HG03571 (cell line): ENCODE measurements around the gene UBE4B.

Experiments
- ATAC-seq: cut with Tn5 transposase; IDR thresholded peaks from one replicate; pipeline ENCODE4 v1.9.1; 2021; ENCODE audit not compliant: unreplicated experiment

Gene UBE4B

DNA sequence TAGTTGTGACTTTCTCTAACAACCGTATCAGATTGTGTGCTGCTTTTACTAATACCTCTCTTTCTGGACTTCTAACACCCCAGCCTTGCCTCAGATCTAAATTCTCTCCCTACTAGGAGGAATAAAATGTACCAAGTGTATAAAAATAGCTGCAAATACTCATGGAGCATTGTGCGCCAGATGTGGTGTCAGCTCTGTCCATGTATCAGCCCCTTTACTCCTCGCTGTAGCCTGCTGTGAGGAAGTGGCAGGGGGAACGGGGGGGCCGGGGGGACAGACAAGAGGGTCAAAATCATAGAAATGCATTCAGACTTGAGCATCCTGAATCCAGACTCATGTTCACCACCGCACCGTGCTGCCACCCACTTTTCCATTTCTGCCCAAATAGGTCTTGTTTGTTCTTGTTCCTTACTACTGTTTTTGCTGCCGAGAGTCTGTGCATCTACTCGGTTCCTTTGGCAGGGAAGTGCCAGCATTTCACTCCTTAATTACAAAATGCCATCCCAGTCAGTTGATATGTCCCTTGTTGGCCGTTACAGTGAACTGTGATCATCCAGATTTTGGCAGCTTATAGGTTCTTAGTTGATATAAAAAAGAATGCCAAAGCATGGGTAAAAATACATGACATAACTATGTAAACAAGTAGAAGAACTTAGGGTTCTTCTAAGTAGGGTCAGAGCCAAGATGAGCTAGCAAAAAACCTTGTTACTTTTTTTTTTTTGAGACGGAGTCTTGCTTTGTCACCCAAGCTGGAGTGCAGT, 76.4 kb downstream of the UBE4B start:
- no peak for ATAC-seq

DNA sequence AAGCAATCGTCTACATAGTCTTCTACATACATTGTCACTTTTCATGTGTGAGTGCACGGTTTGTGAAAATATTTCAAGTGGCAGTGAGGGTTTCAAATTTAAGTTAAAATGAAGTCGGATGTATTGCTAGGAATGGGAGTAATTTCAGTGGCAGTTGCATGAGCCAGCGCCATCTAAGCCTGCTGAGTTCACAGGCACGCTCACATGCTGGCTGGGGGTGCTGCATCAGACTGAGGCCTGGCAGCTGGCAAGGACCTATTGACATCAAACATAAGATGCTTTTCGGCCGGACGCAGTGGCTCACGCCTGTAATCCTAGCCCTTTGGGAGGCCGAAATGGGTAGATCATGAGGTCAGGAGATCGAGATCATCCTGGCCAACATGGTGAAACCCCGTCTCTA, 80.7 kb downstream of the UBE4B start:
- ATAC-seq = no peak

DNA sequence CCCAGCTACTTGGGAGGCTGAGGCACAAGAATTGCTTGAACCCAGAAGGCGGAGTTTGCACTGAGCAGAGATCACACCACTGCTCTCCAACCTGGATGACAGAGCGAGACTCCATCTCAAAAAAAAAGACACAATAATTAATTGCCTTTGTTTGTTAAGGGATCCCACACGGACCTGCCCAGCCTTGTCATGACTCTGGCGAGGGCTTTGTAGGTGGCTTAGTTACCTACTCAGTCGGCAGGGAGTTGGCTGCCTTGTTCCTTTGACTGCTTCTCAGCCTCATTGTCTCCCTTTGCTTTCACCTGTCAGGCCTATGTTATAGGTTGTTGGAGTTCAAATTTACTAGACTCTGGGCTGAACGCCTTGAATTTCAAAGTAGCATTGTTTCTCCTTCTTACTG, 82.0 kb downstream of the UBE4B start:
- no peak for ATAC-seq

DNA sequence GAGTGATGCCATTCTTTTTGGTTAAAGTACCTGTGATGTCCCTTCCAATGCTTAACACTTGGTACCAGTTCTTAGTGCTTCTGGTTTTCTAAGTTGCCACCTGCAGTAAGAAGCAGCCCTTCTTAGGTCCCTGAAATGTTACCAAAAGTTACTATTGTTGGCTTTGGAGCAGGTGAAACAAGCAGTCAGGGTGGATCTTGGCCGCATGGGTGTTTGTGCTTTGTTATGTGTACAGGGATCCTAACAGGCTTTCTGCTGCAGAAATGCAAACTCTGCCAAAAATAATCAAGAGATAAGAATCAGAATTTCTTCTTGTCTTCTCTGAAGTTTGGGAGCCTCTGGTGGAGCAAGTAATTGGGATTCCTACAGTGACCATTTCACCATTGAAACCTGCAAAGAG, 84.4 kb downstream of the UBE4B start:
- ATAC-seq = no peak

DNA sequence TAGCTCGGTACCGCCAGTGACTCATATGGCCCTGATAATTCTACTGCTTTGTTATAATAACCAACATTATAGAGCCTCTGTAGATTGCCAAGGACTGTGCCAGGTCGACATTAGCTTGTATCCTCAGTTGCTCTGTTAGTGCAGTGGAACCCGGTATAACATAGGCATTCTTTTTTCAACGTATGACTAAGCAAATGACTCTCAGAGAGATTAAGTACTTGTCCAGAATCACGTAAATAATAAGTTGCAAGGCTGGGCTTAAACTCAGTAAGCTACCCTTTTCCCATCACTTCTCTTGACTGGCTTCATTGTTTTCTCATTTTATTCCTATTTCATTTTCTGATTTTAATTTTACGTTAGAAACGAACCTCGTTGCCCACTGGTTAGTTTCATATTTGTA, 85.1 kb downstream of the UBE4B start:
- no peak for ATAC-seq

DNA sequence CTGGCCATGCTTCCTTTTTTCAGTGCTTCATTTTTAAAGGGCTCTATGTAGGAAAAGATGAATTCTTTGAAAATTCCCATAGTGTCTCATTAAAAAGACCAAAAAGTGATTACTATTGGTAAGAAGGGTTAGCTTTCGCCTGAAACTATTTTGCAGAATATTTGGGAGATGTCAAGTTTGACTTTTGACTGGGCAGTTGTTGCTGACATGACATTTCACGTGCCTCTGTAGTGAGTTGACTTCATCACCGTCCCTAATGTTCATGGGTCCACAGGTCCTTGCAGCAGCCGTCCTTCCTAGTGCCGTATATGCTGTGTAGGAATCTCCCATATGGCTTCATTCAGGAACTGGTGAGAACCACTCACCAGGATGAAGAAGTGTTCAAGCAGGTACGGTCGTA, 88.9 kb downstream of the UBE4B start:
- no peak for ATAC-seq

DNA sequence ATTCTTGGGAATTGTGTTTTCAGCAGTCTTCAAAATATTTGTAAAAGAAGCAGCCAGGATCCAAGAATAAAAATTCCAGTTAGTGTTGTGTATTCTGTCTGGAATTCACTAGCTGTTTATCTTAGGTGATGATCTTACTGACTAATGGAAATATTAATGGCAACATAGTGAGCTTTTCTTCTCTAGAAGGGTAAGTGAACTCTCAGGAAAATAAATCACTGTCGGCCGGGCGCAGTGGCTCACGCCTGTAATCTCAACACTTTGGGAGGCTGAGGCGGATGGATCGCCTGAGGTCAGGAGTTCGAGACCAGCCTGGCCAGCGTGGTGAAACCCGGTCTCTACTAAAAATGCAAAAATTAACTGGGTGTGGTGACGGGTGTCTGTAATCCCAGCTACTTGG, 90.2 kb downstream of the UBE4B start:
- ATAC-seq = no peak

DNA sequence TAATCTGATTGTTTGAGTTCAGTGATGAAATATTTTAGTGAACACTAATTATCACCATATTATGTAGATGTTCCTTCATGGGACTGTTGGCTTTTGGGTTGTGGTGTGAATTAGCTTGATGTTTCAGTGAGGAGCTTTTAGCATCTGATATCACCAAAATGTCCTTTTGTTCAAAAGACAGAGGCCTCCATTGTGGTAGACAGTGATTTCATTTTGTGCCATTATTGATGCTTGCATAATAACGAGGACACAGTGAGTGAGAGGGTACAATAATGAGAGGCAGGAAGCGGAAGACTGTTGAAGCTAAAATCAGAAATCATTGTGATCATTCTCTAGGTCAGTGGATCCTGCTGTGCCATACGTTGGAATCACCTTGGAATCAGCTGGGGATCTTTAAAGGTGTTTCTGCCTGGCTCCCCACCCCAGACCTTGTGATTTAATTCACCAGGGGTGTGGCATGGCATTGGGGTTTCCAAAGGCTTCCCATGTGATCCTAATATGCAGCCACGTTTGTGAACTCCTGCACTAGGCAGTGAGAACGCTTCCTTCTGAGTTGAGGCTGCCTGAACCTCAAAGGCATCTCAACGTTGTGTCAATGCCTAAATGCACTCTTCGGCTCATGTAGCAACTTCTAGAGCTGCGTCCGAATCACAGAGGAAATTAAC, 95.5 kb downstream of the UBE4B start:
- no peak for ATAC-seq

DNA sequence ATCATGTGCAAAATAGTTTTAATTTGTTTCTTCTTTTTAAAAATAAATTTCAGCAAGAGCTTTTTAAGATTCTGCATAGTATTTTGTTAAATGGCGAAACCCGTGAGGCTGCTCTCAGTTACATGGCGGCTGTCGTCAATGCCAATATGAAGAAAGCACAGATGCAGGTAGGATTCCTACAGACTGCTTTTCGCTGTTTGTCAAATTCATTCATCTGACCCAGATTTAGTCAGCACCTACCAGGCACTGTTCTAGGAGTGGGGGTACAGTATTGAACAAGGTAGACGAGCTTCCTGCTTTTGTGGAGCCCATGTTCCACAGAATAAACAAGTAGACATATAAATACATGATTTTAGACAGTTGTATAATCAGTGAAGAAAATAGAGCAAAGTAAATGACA, 99.6 kb downstream of the UBE4B start:
- ATAC-seq = no peak

DNA sequence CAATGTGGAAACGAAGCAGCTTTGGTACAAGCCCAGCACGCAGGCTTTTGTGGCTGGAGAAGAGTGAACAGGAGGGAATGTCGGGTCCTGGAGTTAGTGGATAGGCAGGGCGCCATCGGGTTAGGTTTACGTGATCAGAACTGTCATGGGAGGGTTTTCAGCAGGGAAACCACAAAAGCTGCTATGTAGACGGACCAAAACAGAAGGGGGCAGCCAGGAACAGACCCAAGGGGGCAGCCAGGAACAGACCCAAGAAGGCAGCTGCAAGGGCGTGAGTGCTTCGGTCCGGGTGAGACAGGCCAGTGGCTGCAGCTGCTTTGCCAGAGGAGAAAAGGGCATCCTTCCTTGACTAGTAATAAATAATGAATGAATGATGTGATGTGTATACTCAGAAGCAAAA, 100.1 kb downstream of the UBE4B start:
- ATAC-seq = no peak

DNA sequence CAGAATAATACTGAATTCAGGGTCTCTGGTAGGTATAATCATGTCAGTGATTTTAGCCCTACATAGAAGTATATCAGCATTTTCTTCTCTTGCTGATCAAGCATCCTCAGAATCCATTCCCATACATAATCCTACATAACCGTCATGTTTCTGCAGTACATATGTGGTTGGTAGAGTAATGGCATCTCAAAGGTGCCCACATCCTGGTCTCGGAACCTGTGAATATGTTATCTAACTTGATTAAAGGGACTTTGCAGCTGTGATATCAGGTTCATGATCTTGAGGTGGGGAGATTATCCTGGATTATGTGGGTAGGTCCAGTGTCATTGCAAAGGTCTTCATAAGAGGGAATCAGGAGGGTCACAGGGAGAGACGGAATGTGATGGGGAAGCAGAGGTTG, 108.2 kb downstream of the UBE4B start:
- no peak for ATAC-seq

DNA sequence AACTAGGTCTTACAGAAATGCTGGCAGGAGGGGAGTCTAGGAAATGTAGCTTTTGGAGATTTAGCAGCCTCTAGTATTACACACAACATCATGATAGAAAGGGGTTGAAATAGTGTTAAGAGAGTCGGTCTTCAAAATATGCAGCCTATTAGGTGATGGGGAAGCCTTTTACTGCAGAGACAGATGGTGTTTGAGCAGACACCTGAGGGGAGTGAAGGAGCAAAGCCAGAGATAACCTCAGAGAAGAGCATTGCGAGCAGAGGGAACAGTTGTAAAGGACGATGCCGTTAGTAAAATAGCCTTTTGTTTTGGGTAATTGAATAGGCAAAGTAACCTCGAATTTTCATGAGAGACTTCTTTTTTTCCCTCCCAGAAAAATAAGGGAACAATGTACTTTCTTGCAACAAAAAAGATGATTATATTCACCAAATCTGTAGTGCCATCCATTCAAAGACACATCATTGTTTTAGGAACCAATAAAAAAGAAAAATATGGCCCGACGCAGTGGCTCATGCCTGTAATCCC, 111.3 kb downstream of the UBE4B start:
- ATAC-seq = no peak

DNA sequence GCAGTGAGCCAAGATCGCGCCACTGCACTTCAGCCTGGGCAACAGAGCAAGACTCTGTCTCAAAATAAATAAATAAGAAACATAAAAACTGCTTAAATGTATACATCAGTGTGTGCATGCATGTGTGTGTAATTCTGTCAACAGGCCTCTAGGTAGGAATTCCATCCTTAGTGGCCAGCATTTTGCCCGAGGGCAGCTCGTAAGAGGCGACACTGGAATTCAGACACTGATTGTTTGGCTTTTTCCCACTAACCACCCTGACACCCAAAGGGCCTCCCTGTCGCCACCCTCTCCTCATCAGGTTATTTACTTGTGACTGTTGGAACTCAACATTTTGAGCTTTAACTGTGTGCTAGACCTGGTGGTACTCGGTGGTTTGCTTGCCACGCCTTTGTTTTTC, 113.6 kb downstream of the UBE4B start:
- no peak for ATAC-seq

DNA sequence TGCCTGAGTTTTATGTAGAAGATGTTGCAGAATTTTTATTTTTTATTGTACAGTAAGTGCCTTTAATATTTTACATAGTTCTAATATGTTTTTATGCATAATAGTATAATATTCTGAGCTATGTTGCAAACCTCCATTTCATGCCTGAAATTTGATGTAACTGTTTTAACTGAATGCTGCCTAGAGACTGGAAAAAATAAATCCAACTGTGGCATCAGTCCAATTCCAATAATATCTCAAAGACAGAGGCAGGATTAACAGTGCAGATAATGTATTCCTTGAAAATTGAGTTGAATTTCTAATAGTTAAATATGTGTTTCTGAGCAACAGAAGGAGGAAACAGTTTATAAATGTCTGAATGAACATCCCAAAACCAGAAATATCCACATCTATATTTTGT, 116.5 kb downstream of the UBE4B start:
- ATAC-seq = no peak

DNA sequence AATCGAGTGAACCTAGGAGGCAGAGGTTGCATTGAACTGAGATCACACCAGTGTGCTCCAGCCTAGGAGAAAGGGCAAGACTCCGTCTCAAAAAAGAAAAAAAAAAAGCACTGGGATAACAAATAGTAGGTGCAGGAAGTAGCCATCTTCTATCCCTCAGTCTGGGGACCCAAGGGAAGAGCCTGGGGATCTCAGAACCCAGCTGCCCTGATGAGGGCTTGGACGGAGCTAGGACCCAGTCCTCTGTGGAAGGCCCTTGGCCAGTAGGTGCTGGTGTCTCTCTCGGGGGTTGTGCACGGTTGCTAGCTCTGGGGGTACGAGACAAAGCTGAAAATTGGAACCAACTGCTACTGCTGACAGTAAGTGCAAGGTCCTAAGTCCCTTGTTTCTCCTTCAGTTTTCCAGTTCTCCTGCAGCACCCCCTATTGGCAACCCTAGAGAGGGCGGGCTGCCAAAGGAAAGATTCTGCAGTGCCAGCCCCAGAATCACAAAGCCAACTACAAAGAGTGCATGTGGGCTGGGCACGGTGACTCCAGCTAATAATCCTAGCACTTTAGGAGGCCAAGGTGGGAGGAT, 120.0 kb downstream of the UBE4B start:
- no peak for ATAC-seq

DNA sequence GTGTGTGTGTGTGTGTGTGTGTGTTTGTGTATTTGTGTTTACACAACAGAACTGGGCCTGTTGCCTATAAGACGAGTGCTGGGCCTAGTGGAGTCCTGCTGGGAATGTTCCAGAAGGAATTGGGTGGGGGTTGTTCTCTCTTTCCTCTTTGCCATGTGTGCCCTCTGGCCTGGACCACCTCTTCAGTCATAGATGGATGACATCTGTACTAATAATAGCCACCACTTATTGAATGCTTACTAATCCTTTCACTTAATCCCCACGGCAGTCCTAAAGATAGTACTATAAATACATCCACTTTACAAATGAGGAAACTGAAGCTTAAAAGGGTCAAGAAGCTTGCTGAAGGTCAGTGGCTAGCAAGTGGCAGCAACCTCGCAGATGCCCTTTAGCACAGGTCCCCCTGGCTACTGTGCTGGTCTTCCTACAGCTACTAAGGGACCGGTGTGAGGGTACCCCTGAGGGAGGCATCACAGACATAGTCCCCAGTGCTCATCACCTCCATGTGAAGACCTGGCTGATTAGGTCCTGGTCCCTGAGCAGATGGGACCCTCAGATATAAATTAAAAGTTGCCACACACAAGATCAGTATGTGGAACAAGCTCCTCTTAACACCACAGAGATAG, 122.4 kb downstream of the UBE4B start:
- ATAC-seq = no peak

DNA sequence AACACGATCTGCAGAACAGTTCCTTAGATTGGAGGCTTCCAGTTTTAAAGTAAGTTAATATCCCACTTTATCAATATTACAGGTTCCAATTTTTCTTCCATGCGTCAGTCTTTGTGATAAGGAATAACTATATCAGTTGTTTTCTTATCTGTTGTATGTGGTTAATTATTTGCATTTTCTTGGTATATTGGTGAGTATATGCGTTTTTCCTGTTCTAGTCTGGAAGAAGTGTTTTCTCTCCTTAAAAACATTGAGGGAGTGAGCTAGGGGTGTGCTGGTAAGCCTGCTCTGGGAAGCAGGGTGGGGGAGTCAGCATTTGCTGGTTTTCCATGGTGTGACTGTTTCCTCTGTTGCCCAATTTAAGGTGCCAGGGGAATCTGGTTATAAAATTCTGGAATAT, 127.4 kb downstream of the UBE4B start:
- ATAC-seq = no peak

DNA sequence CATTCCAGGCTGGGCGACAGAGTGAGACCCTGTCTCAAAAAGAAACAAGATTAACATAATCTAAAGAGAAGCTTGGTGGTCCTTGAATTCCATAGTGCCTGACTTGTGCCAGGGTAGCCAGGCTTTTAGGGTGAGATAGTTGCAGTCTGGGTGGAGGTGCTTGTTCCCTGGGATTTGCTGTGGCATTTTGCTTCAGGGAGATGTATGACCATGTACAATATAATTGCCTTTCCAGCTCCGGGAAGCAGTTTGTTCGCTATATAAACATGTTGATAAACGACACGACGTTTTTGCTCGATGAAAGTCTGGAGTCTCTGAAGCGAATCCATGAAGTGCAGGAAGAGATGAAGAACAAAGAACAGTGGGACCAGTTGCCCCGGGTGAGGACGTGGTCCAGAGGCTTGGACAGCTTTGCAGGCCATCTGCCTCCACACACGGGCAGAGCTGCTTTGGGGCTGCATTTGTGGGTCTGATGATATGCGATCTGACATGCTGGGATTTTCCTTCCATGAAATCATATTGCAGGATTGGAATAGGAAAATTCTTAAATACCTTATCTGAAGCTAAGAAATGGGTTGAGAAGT, 128.2 kb downstream of the UBE4B start:
- ATAC-seq = no peak

DNA sequence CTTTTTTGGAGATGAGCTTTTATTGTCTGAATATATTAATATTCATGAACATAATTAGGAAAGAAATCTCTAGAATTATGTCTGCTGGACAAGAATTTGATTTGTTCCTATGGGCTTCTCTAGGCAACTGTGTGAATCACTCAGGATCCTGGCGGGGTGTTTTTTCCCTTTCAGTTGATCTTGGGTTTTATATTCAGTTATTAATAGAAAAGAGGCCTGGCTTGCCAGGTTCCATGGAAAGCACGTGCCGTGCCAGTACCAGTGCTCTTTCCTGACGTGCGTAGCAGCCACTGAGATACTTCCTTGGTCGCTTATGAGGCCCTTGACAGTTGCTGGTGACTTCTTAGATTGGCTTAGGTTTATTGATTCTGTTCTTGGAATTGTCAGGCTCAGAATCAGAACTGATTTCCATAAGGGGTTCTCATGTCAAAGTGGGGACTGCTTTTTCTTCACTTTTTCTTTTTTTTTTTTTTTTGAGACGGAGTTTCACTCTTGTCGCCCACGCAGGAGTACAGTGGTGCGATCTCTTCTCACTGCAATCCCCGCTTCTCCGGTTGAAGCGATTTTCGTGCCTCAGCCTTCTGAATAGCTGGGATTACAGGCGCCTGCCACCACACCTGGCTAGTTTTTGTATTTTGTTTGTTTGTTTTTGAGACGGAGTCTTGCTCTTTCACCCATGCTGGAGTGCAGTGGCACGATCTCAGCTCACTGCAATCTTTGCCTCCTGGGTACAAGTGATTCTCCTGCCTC, 129.0 kb downstream of the UBE4B start:
- ATAC-seq = no peak

DNA sequence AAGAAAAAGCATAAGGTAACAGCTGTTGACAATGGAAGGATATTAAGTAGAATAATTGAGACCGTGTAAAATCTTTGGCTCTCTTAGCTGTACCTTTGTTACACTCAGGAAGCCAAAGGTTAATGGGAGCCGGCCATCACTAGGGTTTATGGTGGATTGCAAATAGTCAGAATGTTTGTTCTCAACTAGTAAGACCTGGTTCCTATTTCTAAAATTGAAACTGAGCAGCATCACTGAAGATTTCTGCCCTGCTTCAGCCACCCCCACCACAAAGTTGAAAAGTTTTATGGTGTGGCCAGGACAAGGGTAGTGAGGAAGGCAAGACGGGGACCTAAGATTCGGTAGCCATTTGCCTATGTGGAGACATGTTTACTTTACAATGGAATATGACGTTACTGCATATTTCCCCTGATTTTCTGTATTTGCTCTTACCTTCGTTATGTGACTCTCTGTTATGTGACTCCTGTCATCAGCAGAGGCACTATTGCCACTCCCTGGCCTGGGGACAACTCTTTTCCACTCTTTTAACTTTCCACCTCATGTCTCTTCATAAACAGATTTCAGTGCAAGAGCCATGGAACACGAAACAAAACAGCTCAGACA, 136.3 kb downstream of the UBE4B start:
- ATAC-seq = no peak

DNA sequence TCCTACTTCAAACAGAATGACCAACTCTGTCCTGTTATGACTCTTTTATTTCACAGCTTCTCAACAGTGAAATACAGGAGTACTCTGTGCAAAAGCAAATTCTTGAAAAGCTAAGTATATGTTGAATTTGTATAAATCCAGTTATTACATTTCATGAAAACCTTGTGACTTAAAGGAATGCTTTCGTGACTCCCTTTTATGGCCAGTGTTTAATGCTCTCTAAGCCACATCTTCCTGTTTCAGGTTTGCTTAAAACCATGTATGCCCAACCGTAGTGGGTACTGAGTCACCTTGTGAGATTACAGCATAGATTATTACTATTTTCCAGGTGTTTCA, 137.4 kb downstream of the UBE4B start:
- peak; percentile 72 for ATAC-seq
